Left ventricle myocardium inferior (tissue), 1 donor: ENCODE measurements around the gene DOCK3. TPM values are rescaled to one million over a fixed set of nuclear protein-coding genes. Genes with fewer than 3 reads are reported as not detected.

ENCODE experiments used
- DNase-seq: peaks from one replicate; pipeline ENCODE4 v3.0.0-alpha.2; 2020
- H3K27ac ChIP-seq: fragments of 200-600 bp; replicated peaks from 2 replicates; pipeline ENCODE4 v1.8.0; 2021
- H3K27me3 ChIP-seq: fragments of 200-600 bp; 2 replicates; pipeline ENCODE4 v1.8.0; 2021; ENCODE audit warnings: low read depth
- H3K36me3 ChIP-seq: fragments of 200-600 bp; 2 replicates; pipeline ENCODE4 v1.8.0; 2021
- H3K4me1 ChIP-seq: fragments of 200-600 bp; 2 replicates; pipeline ENCODE4 v1.8.0; 2021
- H3K4me3 ChIP-seq: fragments of 200-600 bp; 2 replicates; pipeline ENCODE4 v1.8.0; 2021; ENCODE audit warnings: mild to moderate bottlenecking, moderate library complexity
- H3K9me3 ChIP-seq: fragments of 200-600 bp; replicated peaks from 2 replicates; pipeline ENCODE4 v1.8.0; 2021
- intact Hi-C: fragments of 100-400 bp; cut with micrococcal nuclease; formaldehyde crosslinking; loops from one replicate; pipeline ENCODE4 v1.11.0; 2022
- total RNA-seq: library from RNA; stranded (reverse); fragmentation: NEBNext Ultra II Directional; extraction: Animal tissue kit (Norgen Biotek cat#: 25700); gene quantifications from one replicate; pipeline ENCODE4 v1.2.1, GENCODE V29; 2021
- TF ChIP-seq, protein P1 (sequence below): fragments of 200-600 bp; IDR thresholded peaks from 2 replicates; pipeline ENCODE4 v1.8.0; 2021; ENCODE audit warnings: antibody characterized with exemption, mild to moderate bottlenecking, borderline replicate concordance
- donor health status: DM: no; HTN: yes; CAD: no; lungs with severe emphysema.

DOCK3 gene
- total RNA-seq, 1 donor from 2014 or later = 3.9 TPM

DNA sequence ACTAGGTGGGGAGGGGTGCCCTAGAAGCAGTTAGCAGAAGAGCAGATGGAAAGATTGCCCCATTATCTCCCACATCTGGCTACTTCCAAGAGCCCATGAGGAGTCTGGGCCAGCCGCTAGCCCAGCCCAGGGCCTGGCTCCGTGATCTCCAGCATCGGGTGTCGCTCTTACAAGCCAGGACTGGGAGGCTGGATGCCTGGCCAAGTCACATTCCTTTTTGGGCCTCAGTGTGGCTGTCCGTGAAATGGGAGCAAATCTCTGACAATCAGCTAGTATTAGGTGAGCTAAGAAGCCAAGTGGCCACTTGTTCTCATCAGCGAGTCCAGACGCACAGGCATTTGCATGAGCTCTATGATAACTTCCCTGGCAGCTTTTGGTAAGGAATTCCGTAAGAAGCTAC is 23.3 kb upstream of the DOCK3 start:
- TF ChIP-seq, protein P1, sequence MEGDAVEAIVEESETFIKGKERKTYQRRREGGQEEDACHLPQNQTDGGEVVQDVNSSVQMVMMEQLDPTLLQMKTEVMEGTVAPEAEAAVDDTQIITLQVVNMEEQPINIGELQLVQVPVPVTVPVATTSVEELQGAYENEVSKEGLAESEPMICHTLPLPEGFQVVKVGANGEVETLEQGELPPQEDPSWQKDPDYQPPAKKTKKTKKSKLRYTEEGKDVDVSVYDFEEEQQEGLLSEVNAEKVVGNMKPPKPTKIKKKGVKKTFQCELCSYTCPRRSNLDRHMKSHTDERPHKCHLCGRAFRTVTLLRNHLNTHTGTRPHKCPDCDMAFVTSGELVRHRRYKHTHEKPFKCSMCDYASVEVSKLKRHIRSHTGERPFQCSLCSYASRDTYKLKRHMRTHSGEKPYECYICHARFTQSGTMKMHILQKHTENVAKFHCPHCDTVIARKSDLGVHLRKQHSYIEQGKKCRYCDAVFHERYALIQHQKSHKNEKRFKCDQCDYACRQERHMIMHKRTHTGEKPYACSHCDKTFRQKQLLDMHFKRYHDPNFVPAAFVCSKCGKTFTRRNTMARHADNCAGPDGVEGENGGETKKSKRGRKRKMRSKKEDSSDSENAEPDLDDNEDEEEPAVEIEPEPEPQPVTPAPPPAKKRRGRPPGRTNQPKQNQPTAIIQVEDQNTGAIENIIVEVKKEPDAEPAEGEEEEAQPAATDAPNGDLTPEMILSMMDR = no peak
- no peaks in the 10 kb centered on the region for H3K27me3 ChIP-seq
- H3K4me3 ChIP-seq = no peak overlapping the region
- peaks cover 20% of the 10 kb centered on the region for H3K36me3 ChIP-seq
- DNase-seq = no peak
- intact Hi-C loops = no loop called here
- H3K27ac ChIP-seq = peak overlapping the region; percentile 90
- H3K9me3 ChIP-seq = no peaks in the 10 kb centered on the region
- peaks cover 61% of the 10 kb centered on the region for H3K4me1 ChIP-seq

DNA sequence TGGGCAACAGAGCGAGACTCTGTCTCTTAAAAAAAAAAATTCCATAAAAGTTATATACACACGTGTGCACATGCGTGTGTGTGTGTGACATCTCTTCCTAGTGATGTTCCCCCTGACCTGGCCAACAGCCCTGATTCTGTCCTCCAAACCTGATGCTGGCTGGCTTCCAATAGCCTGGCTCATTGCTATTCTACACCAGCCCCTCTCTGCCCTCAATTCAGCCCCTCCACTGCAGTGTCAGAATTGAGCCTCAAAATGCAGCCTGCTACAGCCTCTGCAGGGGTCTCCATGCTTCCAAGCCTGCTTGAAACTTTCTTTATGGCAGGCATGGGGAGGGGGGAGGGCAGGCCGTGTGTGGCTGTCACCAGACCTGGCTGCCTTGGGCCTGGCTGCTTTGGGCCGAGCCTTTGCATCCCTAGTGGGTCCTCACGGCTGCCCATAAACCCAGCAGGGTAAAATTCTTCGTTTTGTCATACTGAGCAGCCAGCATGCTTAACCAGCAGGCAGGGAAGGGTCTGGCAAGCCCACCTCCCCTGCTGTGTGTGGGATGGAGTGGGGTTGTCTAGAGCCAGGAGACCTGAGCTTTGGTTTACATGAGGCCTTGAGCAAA is 22.7 kb upstream of the DOCK3 start:
- H3K9me3 ChIP-seq = no peaks in the 10 kb centered on the region
- H3K36me3 ChIP-seq = peaks cover 14% of the 10 kb centered on the region
- TF ChIP-seq, protein P1 = no peak
- no peaks in the 10 kb centered on the region for H3K27me3 ChIP-seq
- peaks cover 55% of the 10 kb centered on the region for H3K4me1 ChIP-seq
- DNase-seq = no peak
- no peak overlapping the region for H3K4me3 ChIP-seq
- H3K27ac ChIP-seq = peak overlapping the region; percentile 90
- intact Hi-C loops = no loop called here

DNA sequence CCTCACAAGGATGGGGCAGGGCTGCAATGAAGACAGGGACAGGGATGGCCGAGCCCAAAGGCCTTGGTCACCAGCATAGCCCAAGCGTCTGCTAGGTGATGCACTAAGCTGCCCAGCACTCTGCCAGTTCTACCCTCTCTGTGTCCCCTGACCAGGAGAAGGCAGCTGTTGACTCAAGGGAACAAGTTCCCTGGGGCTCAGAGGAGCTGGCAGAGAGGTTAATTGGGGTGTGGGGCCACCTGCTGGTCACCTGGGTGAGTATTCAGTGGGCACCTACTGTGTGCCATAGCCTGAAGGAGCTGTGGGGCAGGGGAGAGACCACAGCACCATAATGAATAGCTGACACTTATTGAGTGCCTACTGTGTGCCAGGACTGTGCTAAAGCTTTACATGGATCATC is 22.0 kb upstream of the DOCK3 start:
- no peak overlapping the region for H3K4me3 ChIP-seq
- DNase-seq = peak; percentile 49
- peak overlapping the region; percentile 90 for H3K27ac ChIP-seq
- H3K4me1 ChIP-seq = peaks cover 48% of the 10 kb centered on the region
- H3K27me3 ChIP-seq = no peaks in the 10 kb centered on the region
- TF ChIP-seq, protein P1 = peak; percentile 61
- intact Hi-C loops = no loop called here
- H3K9me3 ChIP-seq = no peaks in the 10 kb centered on the region
- peaks cover 7% of the 10 kb centered on the region for H3K36me3 ChIP-seq

DNA sequence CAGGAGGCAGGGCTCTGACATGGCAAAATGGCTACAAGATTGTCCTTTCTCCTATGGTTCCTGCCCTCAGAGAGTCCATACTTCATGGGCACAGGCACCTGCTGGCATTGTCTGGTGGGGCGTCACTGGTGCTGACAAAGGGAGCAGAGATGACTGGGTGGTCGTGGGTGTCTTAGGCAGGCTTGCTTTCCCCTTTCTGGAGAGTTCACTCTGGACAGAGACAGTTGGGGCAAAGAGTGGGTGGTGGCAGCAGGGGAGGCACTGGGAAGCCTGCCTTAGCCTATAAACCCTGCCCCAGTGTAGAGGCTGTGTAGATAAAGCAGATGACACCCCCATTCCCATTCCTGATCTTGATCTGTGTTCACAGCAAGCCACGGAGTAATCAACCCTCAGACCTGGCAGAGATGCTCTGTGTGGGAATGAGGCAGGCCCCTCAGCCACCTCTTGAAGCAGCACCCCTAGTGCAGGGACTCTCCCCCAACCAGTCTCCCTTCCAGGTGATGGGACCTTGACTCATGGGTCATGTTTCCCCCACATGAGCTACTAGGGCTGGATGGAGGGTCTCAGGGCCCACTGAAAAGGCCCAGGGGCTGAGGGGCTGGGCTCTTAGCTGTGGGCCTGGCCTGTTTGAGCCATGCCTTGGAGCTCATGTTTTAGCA is 20.7 kb upstream of the DOCK3 start:
- Histone ChIP-seq H3K4me3 (no peak overlapping the region), H3K9me3 (no peaks in the 10 kb centered on the region), H3K27ac (no peak overlapping the region), H3K27me3 (no peaks in the 10 kb centered on the region), H3K4me1 (peaks cover 34% of the 10 kb centered on the region), H3K36me3 (no peaks in the 10 kb centered on the region)
- intact Hi-C loops = no loop called here
- no peak for DNase-seq
- TF ChIP-seq, protein P1 = no peak

DNA sequence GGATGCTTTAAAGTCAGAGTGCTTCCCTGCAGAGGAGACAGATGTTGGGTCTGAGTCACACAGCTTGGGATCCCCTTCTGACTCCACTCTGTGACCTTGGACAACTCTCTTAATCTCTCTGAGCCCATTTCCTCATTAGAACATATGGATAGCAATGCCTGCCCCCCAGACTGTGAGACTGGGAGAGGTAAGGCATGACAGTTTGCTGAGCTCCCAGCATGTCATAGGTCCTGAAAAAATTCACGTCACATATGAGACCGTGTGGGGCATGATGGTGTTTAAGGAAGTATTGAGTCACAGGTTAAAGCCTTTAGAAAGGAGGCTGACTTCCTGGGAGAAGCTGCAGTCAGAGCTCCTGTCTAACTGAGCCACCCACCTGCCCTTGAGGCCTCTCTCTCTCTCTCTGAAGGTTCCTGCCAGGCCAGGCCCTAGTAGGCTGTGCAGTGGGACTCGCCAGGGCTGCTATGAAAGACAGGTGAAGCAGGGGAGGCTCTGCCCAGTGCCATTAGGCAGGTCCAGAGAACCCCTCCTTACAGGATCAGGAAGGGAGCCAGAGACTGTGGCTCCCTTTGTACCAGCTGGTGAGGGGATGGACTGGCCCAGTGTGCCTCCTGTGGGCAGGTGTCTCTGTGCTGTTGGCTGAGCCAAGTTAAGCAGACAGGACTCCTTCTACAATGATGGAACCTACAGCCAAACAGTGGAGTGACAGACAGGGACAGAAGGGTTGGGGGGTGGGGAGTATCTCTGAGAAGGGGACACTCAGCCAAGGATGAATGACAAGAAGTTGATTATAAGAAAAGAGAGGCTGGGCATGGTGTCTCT is 19.5 kb upstream of the DOCK3 start:
- H3K4me1 ChIP-seq = peaks cover 25% of the 10 kb centered on the region
- H3K36me3 ChIP-seq = no peaks in the 10 kb centered on the region
- H3K27me3 ChIP-seq = no peaks in the 10 kb centered on the region
- H3K4me3 ChIP-seq = no peak overlapping the region
- intact Hi-C loops = no loop called here
- no peak for DNase-seq
- H3K9me3 ChIP-seq = no peaks in the 10 kb centered on the region
- no peak overlapping the region for H3K27ac ChIP-seq
- TF ChIP-seq, protein P1 = no peak
